IMR-90 (cell line): ENCODE data around the gene GPR183. TPM values are rescaled to one million over a fixed set of nuclear protein-coding genes. Genes with fewer than 3 reads are reported as not detected.

Source experiments
- ATAC-seq: fragments of 200-7000 bp; cut with Tn5 transposase; 2 replicates; pipeline ENCODE4 v1.9.1; 2020; ENCODE audit warnings: low read depth, mild to moderate bottlenecking, moderate library complexity
- BruUV-seq: library from RNA; stranded (reverse); fragments of 400-500 nt; replicated peaks from 2 replicates; lab custom pipeline; 2021; lab: Mats Ljungman, UMichigan
- CTCF ChIA-PET: fragments of 300-600 bp; formaldehyde crosslinking; extraction: SDS; loops from one replicate; lab custom pipeline; 2021; ENCODE audit warnings: antibody characterized with exemption; lab: Yijun Ruan, JAX
- POLR2A ChIA-PET: fragments of 300-600 bp; sonication (Branson Sonifier 250); formaldehyde crosslinking; loops from one replicate; lab custom pipeline; 2022; ENCODE audit warnings: antibody characterized with exemption; ENCODE audit not compliant: unreplicated experiment; lab: Charles Lee
- DNase-seq: peaks from one replicate; pipeline ENCODE4 v3.0.0; 2013
- H2AFZ ChIP-seq: replicated peaks from 2 replicates; pipeline ENCODE3; 2013; ENCODE audit warnings: low read length, mild to moderate bottlenecking; ENCODE audit not compliant: poor library complexity
- H2AK5ac ChIP-seq: 2 replicates; pipeline ENCODE4 v1.6.1; 2013; ENCODE audit warnings: low read depth, low read length, inconsistent platforms
- H2AK9ac ChIP-seq: replicated peaks from 2 replicates; pipeline ENCODE3; 2013; ENCODE audit warnings: mild to moderate bottlenecking, low read depth, low read length, moderate library complexity; ENCODE audit not compliant: poor library complexity
- H2BK120ac ChIP-seq: 2 replicates; pipeline ENCODE4 v1.6.1; 2013; ENCODE audit warnings: low read depth, low read length, inconsistent platforms
- H2BK15ac ChIP-seq: 3 replicates; pipeline ENCODE4 v1.6.1; 2013; ENCODE audit warnings: low read depth, low read length, inconsistent platforms
- H2BK20ac ChIP-seq: 2 replicates; pipeline ENCODE4 v1.6.1; 2013; ENCODE audit warnings: low read depth, mild to moderate bottlenecking, inconsistent platforms, low read length, moderate library complexity
- H2BK5ac ChIP-seq: 2 replicates; pipeline ENCODE4 v1.6.1; 2013; ENCODE audit warnings: mild to moderate bottlenecking, low read depth, low read length, inconsistent platforms; ENCODE audit not compliant: poor library complexity, severe bottlenecking
- H3K14ac ChIP-seq: replicated peaks from 2 replicates; pipeline ENCODE4 v1.6.1; 2013; ENCODE audit warnings: low read depth, low read length, inconsistent platforms
- H3K18ac ChIP-seq: 2 replicates; pipeline ENCODE4 v1.6.1; 2013; ENCODE audit warnings: low read depth, low read length, control low read depth
- H3K23ac ChIP-seq: 2 replicates; pipeline ENCODE4 v1.6.1; 2013; ENCODE audit warnings: low read depth, low read length, inconsistent platforms
- H3K27ac ChIP-seq: 2 replicates; pipeline ENCODE4 v1.5.1; 2013; ENCODE audit warnings: mild to moderate bottlenecking, control low read depth, low read length; ENCODE audit not compliant: insufficient read depth
- H3K27me3 ChIP-seq: 2 replicates; pipeline ENCODE4 v1.6.1; 2013; ENCODE audit warnings: low read length; ENCODE audit not compliant: control insufficient read depth, insufficient read depth
- H3K36me3 ChIP-seq: 2 replicates; pipeline ENCODE4 v1.6.1; 2013; ENCODE audit warnings: low read length, mixed read lengths; ENCODE audit not compliant: control insufficient read depth, insufficient read depth
- H3K4ac ChIP-seq: 2 replicates; pipeline ENCODE4 v1.6.1; 2013; ENCODE audit warnings: low read depth, low read length, inconsistent platforms
- H3K4me1 ChIP-seq: 2 replicates; pipeline ENCODE4 v1.6.1; 2013; ENCODE audit warnings: low read length, mixed read lengths; ENCODE audit not compliant: control insufficient read depth, insufficient read depth
- H3K4me2 ChIP-seq: 2 replicates; pipeline ENCODE4 v1.6.1; 2013; ENCODE audit warnings: low read depth, mild to moderate bottlenecking, control low read depth, low read length, moderate library complexity
- H3K4me3 ChIP-seq: 2 replicates; pipeline ENCODE4 v1.5.1; 2013; ENCODE audit warnings: low read depth, mild to moderate bottlenecking, control low read depth, low read length, moderate library complexity; ENCODE audit not compliant: insufficient read depth
- H3K56ac ChIP-seq: 2 replicates; pipeline ENCODE4 v1.6.1; 2013; ENCODE audit warnings: low read length, inconsistent platforms; ENCODE audit not compliant: insufficient read depth; ENCODE audit errors: extremely low read depth
- H3K79me1 ChIP-seq, 2 experiments: 2 replicates each; pipeline ENCODE4 v1.6.1; 2013; ENCODE audit warnings: low read length in 2 of 2, inconsistent platforms in 1 of 2, low read depth in 1 of 2
- H3K9ac ChIP-seq: 2 replicates; pipeline ENCODE4 v1.6.1; 2013; ENCODE audit warnings: low read depth, low read length, control low read depth
- H3K9me1 ChIP-seq: 2 replicates; pipeline ENCODE4 v1.6.1; 2013; ENCODE audit warnings: low read length, inconsistent platforms; ENCODE audit not compliant: insufficient read depth
- H3K9me3 ChIP-seq: 2 replicates; pipeline ENCODE4 v1.6.1; 2013; ENCODE audit warnings: low read length; ENCODE audit not compliant: control insufficient read depth, insufficient read depth
- H4K20me1 ChIP-seq: 2 replicates; pipeline ENCODE4 v1.6.1; 2013; ENCODE audit warnings: low read length, inconsistent platforms; ENCODE audit not compliant: insufficient read depth
- H4K5ac ChIP-seq: 2 replicates; pipeline ENCODE4 v1.6.1; 2013; ENCODE audit warnings: mild to moderate bottlenecking, low read depth, low read length, control low read depth
- H4K8ac ChIP-seq, 2 experiments: 2 replicates each; pipeline ENCODE4 v1.6.1; 2013; ENCODE audit warnings: low read depth in 2 of 2, low read length in 2 of 2, control low read depth in 1 of 2, inconsistent platforms in 1 of 2
- H4K91ac ChIP-seq: 2 replicates; pipeline ENCODE4 v1.6.1; 2013; ENCODE audit warnings: low read depth, low read length, inconsistent platforms; ENCODE audit not compliant: insufficient read depth
- MAFK ChIP-seq: IDR thresholded peaks from 2 replicates; pipeline ENCODE4 v1.6.1; 2012; ENCODE audit warnings: low read depth, low read length, improper control_type of control experiment
- POLR2A ChIP-seq: IDR thresholded peaks from 2 replicates; pipeline ENCODE4 v1.6.1; 2012; ENCODE audit warnings: mild to moderate bottlenecking, low read depth, low read length
- RFX5 ChIP-seq: IDR thresholded peaks from 2 replicates; pipeline ENCODE4 v1.8.0; 2012; ENCODE audit warnings: low read depth, mild to moderate bottlenecking, low read length, moderate library complexity
- WGBS, 2 experiments: methylation state at CpG; one replicate each; pipeline versions ENCODE4 v1.1.5 to v1.1.7; 2013; ENCODE audit warnings: missing lambda C conversion rate in 2 of 2; ENCODE audit not compliant: insufficient read length in 1 of 2; ENCODE audit errors: extremely low coverage in 2 of 2; 5-methylcytosine and 5-hydroxymethylcytosine counted together
- dilution Hi-C: fragments of 300-500 bp; cut with HindIII; formaldehyde crosslinking; loops from one replicate; pipeline ENCODE4 v1.14.3; 2018; ENCODE audit warnings: low sequenced_read_pairs; ENCODE audit not compliant: unreplicated experiment
- in situ Hi-C: fragments of 300-500 bp; cut with MboI; formaldehyde crosslinking; loops from 3 replicates; pipeline ENCODE4 v1.14.3; 2019; ENCODE audit warnings: low sequenced_read_pairs, inconsistent platforms, mixed read lengths
- intact Hi-C: fragments of 100-400 bp; cut with micrococcal nuclease; formaldehyde crosslinking; loops from 2 replicates; pipeline ENCODE4 v1.10.0; 2022
- polyA plus RNA-seq, 3 experiments: library from polyadenylated mRNA; depleted of rRNA; stranded (reverse); fragments of >200 nt; gene quantifications; 2 replicates each; pipeline ENCODE4 v1.2.3, GENCODE V29; 2012; ENCODE audit warnings: low replicate concordance in 1 of 3
- total RNA-seq: library from RNA; depleted of rRNA; stranded (reverse); fragments of >200 nt; gene quantifications from 2 replicates; pipeline ENCODE4 v1.2.3, GENCODE V29; 2012

GPR183 gene
- total and polyA plus RNA-seq, 2 of the 4 experiments (the other 2 are of a cell fraction): 0.18 to 0.31 TPM

- Histone ChIP-seq H3K9me3 (no peaks in the 10 kb centered on the region), H2AK9ac (no peak overlapping the region), H2AK5ac (no peak overlapping the region), H3K9ac (no peak overlapping the region), H4K8ac (no peak overlapping the region), H3K4ac (no peak overlapping the region), H2BK15ac (no peak overlapping the region), H2AFZ (no peak overlapping the region), H3K4me2 (no peak overlapping the region), H3K27me3 (no peaks in the 10 kb centered on the region), H3K23ac (no peak overlapping the region), H3K27ac (no peak overlapping the region), H2BK20ac (no peak overlapping the region), H3K56ac (no peak overlapping the region), H3K4me1 (peaks cover 4% of the 10 kb centered on the region; the same call in 1 of the 2 replicates), H3K4me3 (no peak overlapping the region), H3K9me1 (peaks cover 1% of the 10 kb centered on the region; the same call in 1 of the 2 replicates), H3K14ac (no peak overlapping the region), H4K5ac (no peak overlapping the region), H2BK120ac (no peak overlapping the region), H3K18ac (no peak overlapping the region), H2BK5ac (no peak overlapping the region), H4K91ac (no peak overlapping the region), H3K36me3 (peaks cover 7% of the 10 kb centered on the region), H3K79me1 (peaks cover 4 to 7% of the 10 kb centered on the region in 2 experiments; a peak in 2 of 4 replicates), H4K20me1 (no peaks in the 10 kb centered on the region)
- no peak for DNase-seq
- ChIA-PET POLR2A (no interaction called here), CTCF (no interaction called here)
- 81% methylated on average over 4 of the region's 14 CpGs; no CpG with 5 or more reads in 1 of the 2 experiments for WGBS, 2 experiments
- dilution Hi-C loops (no loop called here), in situ Hi-C loops (no loop called here), intact Hi-C loops (loop anchor here (5.0 kb wide), 1 partner anchor 53 kb away; the partner anchor contains the start of gene UBAC2)
- TF ChIP-seq POLR2A (no peak), RFX5 (no peak), MAFK (no peak)
- no TSS peak for BruUV-seq
- no peak for ATAC-seq
Measured at GRCh38 chr13:99254830-99255229, 52.4 kb downstream of the GPR183 start.
